CD4-positive, alpha-beta memory T cell (primary cell): ENCODE results near the gene TEAD1. TPM values are rescaled to one million over a fixed set of nuclear protein-coding genes. Genes with fewer than 3 reads are reported as not detected.
A peak's percentile ranks its signal among the peaks of the same experiment; 100 is the strongest.

ENCODE experiments used
- CTCF ChIA-PET: fragments of 350-600 bp; sonication (Branson Sonifier 250); formaldehyde crosslinking; loops from one replicate; lab custom pipeline; 2021; ENCODE audit warnings: inconsistent platforms; ENCODE audit not compliant: partially characterized antibody; lab: Charles Lee
- POLR2A ChIA-PET: fragments of 350-600 bp; sonication (Branson Sonifier 250); formaldehyde crosslinking; loops from one replicate; lab custom pipeline; 2021; ENCODE audit not compliant: partially characterized antibody; lab: Charles Lee
- DNase-seq, 5 donors: peaks; one replicate each; pipeline versions ENCODE4 v3.0.0 to v3.0.0-alpha.2; 2020 to 2022; ENCODE audit warnings: mixed read lengths in 1 of 5
- H3K27ac ChIP-seq: one replicate; pipeline ENCODE4 v1.7.0; 2013; ENCODE audit warnings: low read depth, low read length
- H3K27me3 ChIP-seq: 2 replicates; pipeline ENCODE4 v1.7.0; 2013; ENCODE audit warnings: mild to moderate bottlenecking, low read length, moderate library complexity; ENCODE audit not compliant: insufficient read depth
- H3K36me3 ChIP-seq: 2 replicates; pipeline ENCODE4 v1.7.0; 2013; ENCODE audit warnings: mild to moderate bottlenecking, low read length, moderate library complexity; ENCODE audit not compliant: insufficient read depth
- H3K4me1 ChIP-seq: 2 replicates; pipeline ENCODE4 v1.7.0; 2013; ENCODE audit warnings: mild to moderate bottlenecking, low read length, moderate library complexity; ENCODE audit not compliant: insufficient read depth
- H3K4me3 ChIP-seq, 2 donors: one replicate each; pipeline ENCODE4 v1.7.0; 2013; ENCODE audit warnings: low read length in 2 of 2, mild to moderate bottlenecking in 1 of 2
- H3K9me3 ChIP-seq, 2 donors: one replicate each; pipeline ENCODE4 v1.7.0; 2013; ENCODE audit warnings: low read length in 2 of 2, control low read depth in 1 of 2; ENCODE audit not compliant: control insufficient read depth in 1 of 2
- H3K27ac Mint-ChIP-seq, 7 donors: one replicate each; pipeline ENCODE4 v1.8.0; 2020 to 2021; ENCODE audit warnings: mixed read lengths in 7 of 7, mild to moderate bottlenecking in 6 of 7, inconsistent platforms in 3 of 7, moderate library complexity in 3 of 7
- H3K27me3 Mint-ChIP-seq, 2 donors: one replicate each; pipeline ENCODE4 v1.8.0; 2020 to 2021; ENCODE audit warnings: mixed read lengths in 2 of 2
- H3K36me3 Mint-ChIP-seq, 2 donors: one replicate each; pipeline ENCODE4 v1.8.0; 2020 to 2021; ENCODE audit warnings: mixed read lengths in 2 of 2, inconsistent platforms in 1 of 2, mild to moderate bottlenecking in 1 of 2
- H3K4me1 Mint-ChIP-seq, 4 donors: one replicate each; pipeline ENCODE4 v1.8.0; 2020 to 2021; ENCODE audit warnings: mixed read lengths in 4 of 4, mild to moderate bottlenecking in 1 of 4
- H3K4me3 Mint-ChIP-seq, 8 donors: one replicate each; pipeline ENCODE4 v1.8.0; 2020 to 2021; ENCODE audit warnings: mixed read lengths in 8 of 8, mild to moderate bottlenecking in 7 of 8, moderate library complexity in 6 of 8, inconsistent platforms in 3 of 8
- H3K9me3 Mint-ChIP-seq, 8 donors: one replicate each; pipeline ENCODE4 v1.8.0; 2020 to 2021; ENCODE audit warnings: mixed read lengths in 8 of 8, mild to moderate bottlenecking in 5 of 8, inconsistent platforms in 3 of 8, moderate library complexity in 1 of 8
- intact Hi-C: fragments of 100-400 bp; cut with micrococcal nuclease; formaldehyde crosslinking; loops from one replicate; pipeline ENCODE4 v1.15.1; 2023
- polyA plus RNA-seq, 2 donors: library from polyadenylated mRNA; unstranded; fragments of 300-500 nt; fragmentation: Illumina TruSeq; gene quantifications; one replicate each; pipeline ENCODE4 v1.2.3, GENCODE V29; 2021
- total RNA-seq, 2 experiments: library from RNA; stranded (reverse); gene quantifications; one replicate each; pipeline ENCODE4 v1.2.3, GENCODE V29; 2021

The TEAD1 gene
- total and polyA plus RNA-seq, 4 experiments from 2014 or later, result 0.15 to 1.1 (median 0.52) TPM; not detected in 1

GRCh38 chr11:12962306-12962705, 288.1 kb downstream of the TEAD1 start:
- Mint-ChIP-seq H3K27ac (no peak overlapping the region), H3K4me3 (no peak overlapping the region), H3K4me1 (no peaks in the 10 kb centered on the region), H3K9me3 (no peaks in the 10 kb centered on the region), H3K27me3 (peaks cover 16 to 18% of the 10 kb centered on the region in 2 donors), H3K36me3 (no peaks in the 10 kb centered on the region)
- Histone ChIP-seq H3K36me3 (no peaks in the 10 kb centered on the region), H3K27me3 (no peaks in the 10 kb centered on the region), H3K27ac (no peak overlapping the region), H3K9me3 (no peaks in the 10 kb centered on the region), H3K4me3 (no peak overlapping the region), H3K4me1 (no peaks in the 10 kb centered on the region)
- ChIA-PET CTCF (interaction anchor here (1.0 to 1.6 kb wide), 4 partner anchors 16 to 373 kb away, joined by 3 to 4 read pairs (median 4); no protein-coding TSS in a partner anchor), POLR2A (no interaction called here)
- intact Hi-C loops, result no loop called here
- no peak for DNase-seq

DNA sequence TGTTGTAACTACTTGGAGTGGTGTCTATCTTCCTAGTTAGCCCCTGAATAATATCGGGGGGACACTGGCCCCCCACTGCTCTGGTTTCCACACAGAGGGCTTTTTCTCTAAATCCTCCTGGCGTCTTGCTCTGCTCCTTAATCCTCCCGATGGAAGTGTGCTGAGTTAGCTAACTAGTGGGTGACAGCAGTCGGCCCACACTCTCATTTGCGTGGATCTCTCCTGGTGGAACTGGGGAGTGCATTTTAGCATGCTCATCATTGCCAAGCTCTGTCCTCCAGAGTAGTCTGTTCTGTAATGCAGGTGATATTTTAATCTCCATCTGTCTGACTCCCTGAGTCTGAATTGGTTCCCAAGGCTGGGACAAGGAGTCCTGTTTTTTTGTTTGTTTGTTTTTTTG, 288.8 kb downstream of the TEAD1 start:
- Mint-ChIP-seq H3K4me3 (no peak overlapping the region), H3K27ac (no peak overlapping the region), H3K27me3 (peaks cover 18 to 21% of the 10 kb centered on the region in 2 donors), H3K36me3 (no peaks in the 10 kb centered on the region), H3K9me3 (no peaks in the 10 kb centered on the region), H3K4me1 (no peaks in the 10 kb centered on the region)
- CTCF ChIA-PET, result interaction anchor here (0.9 to 3.5 kb wide), 9 partner anchors 11 to 396 kb away, joined by 3 to 21 read pairs (median 3); no protein-coding TSS in a partner anchor
- DNase-seq, result no peak
- intact Hi-C loops, result no loop called here
- H3K27ac ChIP-seq, result no peak overlapping the region
- no peaks in the 10 kb centered on the region for H3K9me3 ChIP-seq
- POLR2A ChIA-PET, result no interaction called here
- no peaks in the 10 kb centered on the region for H3K27me3 ChIP-seq
- no peak overlapping the region for H3K4me3 ChIP-seq
- H3K36me3 ChIP-seq, result no peaks in the 10 kb centered on the region
- H3K4me1 ChIP-seq, result no peaks in the 10 kb centered on the region

GRCh38 chr11:12963792-12964536, 289.7 kb downstream of the TEAD1 start:
- H3K36me3 ChIP-seq, result no peaks in the 10 kb centered on the region
- no peaks in the 10 kb centered on the region for H3K4me1 Mint-ChIP-seq
- H3K4me1 ChIP-seq, result no peaks in the 10 kb centered on the region
- peaks cover 18 to 21% of the 10 kb centered on the region in 2 donors for H3K27me3 Mint-ChIP-seq
- H3K4me3 Mint-ChIP-seq, result no peak overlapping the region
- CTCF ChIA-PET, result interaction anchor here (0.6 to 3.5 kb wide), 21 partner anchors 10 to 502 kb away, joined by 3 to 21 read pairs (median 3); no protein-coding TSS in a partner anchor
- H3K27ac ChIP-seq, result no peak overlapping the region
- POLR2A ChIA-PET, result no interaction called here
- DNase-seq, result peak; percentile 41 to 60 (median 52)
- peak overlapping the region in 1 of 7 donors; percentile 31 for H3K27ac Mint-ChIP-seq
- no peak overlapping the region for H3K4me3 ChIP-seq
- no peaks in the 10 kb centered on the region for H3K9me3 Mint-ChIP-seq
- no peaks in the 10 kb centered on the region for H3K9me3 ChIP-seq
- no peaks in the 10 kb centered on the region for H3K36me3 Mint-ChIP-seq
- intact Hi-C loops, result loop anchor here (1.0 to 2.0 kb wide), 5 partner anchors 219 to 633 kb away; no protein-coding TSS in a partner anchor
- H3K27me3 ChIP-seq, result no peaks in the 10 kb centered on the region

- no peaks in the 10 kb centered on the region for H3K9me3 ChIP-seq
- H3K27ac ChIP-seq, result no peak overlapping the region
- Mint-ChIP-seq H3K36me3 (no peaks in the 10 kb centered on the region), H3K9me3 (no peaks in the 10 kb centered on the region), H3K27me3 (peaks cover 20 to 21% of the 10 kb centered on the region in 2 donors), H3K4me1 (no peaks in the 10 kb centered on the region), H3K27ac (no peak overlapping the region), H3K4me3 (no peak overlapping the region)
- H3K4me1 ChIP-seq, result no peaks in the 10 kb centered on the region
- no peak overlapping the region for H3K4me3 ChIP-seq
- intact Hi-C loops, result loop anchor here (1.0 to 2.0 kb wide), 5 partner anchors 218 to 633 kb away; no protein-coding TSS in a partner anchor
- DNase-seq, result no peak
- ChIA-PET CTCF (interaction anchor here (1.1 to 3.5 kb wide), 14 partner anchors 9 to 672 kb away, joined by 3 to 21 read pairs (median 3); no protein-coding TSS in a partner anchor), POLR2A (no interaction called here)
- no peaks in the 10 kb centered on the region for H3K36me3 ChIP-seq
- no peaks in the 10 kb centered on the region for H3K27me3 ChIP-seq
Observed at GRCh38 chr11:12964650-12965049, 290.4 kb downstream of the TEAD1 start.

DNA sequence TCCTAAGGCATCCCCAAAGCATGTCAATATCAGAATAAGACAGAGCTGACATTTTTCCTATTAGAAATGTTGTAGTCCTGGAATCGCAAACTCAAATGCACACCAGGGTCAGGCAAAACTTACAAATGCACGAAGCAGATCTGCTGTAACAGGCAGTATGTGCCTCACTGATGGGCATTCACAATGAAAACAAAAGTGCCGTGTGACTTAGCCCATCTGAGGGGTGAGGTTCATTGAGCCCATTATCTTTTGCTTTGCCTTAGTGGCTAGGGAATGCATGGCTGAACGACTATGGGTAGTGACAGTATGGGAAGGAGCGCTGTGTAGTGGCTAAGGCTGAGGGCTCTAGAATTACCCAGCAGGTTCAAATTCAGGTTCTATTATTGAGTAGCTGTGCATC, 291.8 kb downstream of the TEAD1 start:
- no peak for DNase-seq
- Histone ChIP-seq H3K27ac (no peak overlapping the region), H3K36me3 (no peaks in the 10 kb centered on the region), H3K4me3 (no peak overlapping the region), H3K4me1 (no peaks in the 10 kb centered on the region), H3K27me3 (no peaks in the 10 kb centered on the region), H3K9me3 (no peaks in the 10 kb centered on the region)
- Mint-ChIP-seq H3K4me3 (no peak overlapping the region), H3K27ac (no peak overlapping the region), H3K9me3 (peaks cover 0 to 1% (median 0%) of the 10 kb centered on the region in 8 donors), H3K4me1 (no peaks in the 10 kb centered on the region), H3K27me3 (peaks cover 21 to 23% of the 10 kb centered on the region in 2 donors), H3K36me3 (no peaks in the 10 kb centered on the region)
- CTCF ChIA-PET, result interaction anchor here (1.0 to 3.5 kb wide), 8 partner anchors 8 to 673 kb away, joined by 3 to 21 read pairs (median 3); no protein-coding TSS in a partner anchor
- POLR2A ChIA-PET, result no interaction called here
- intact Hi-C loops, result no loop called here

- H3K4me3 ChIP-seq, result no peak overlapping the region
- no peak overlapping the region for H3K27ac ChIP-seq
- Mint-ChIP-seq H3K9me3 (peaks cover 0 to 1% (median 0%) of the 10 kb centered on the region in 8 donors), H3K27ac (no peak overlapping the region), H3K36me3 (no peaks in the 10 kb centered on the region), H3K4me1 (no peaks in the 10 kb centered on the region), H3K4me3 (no peak overlapping the region), H3K27me3 (peaks cover 18 to 20% of the 10 kb centered on the region in 2 donors)
- no peaks in the 10 kb centered on the region for H3K27me3 ChIP-seq
- no peak for DNase-seq
- no peaks in the 10 kb centered on the region for H3K36me3 ChIP-seq
- H3K4me1 ChIP-seq, result no peaks in the 10 kb centered on the region
- no peaks in the 10 kb centered on the region for H3K9me3 ChIP-seq
- ChIA-PET POLR2A (no interaction called here), CTCF (no interaction called here)
- intact Hi-C loops, result no loop called here
Observed at GRCh38 chr11:12968101-12968500, 293.9 kb downstream of the TEAD1 start.

- H3K27me3 ChIP-seq, result no peaks in the 10 kb centered on the region
- no peaks in the 10 kb centered on the region for H3K36me3 Mint-ChIP-seq
- intact Hi-C loops, result no loop called here
- H3K4me3 ChIP-seq, result no peak overlapping the region
- H3K4me1 ChIP-seq, result no peaks in the 10 kb centered on the region
- H3K27me3 Mint-ChIP-seq, result peaks cover 16 to 18% of the 10 kb centered on the region in 2 donors
- no peaks in the 10 kb centered on the region for H3K4me1 Mint-ChIP-seq
- H3K4me3 Mint-ChIP-seq, result no peak overlapping the region
- H3K27ac Mint-ChIP-seq, result no peak overlapping the region
- CTCF ChIA-PET, result no interaction called here
- peaks cover 0 to 1% (median 0%) of the 10 kb centered on the region in 8 donors for H3K9me3 Mint-ChIP-seq
- no peaks in the 10 kb centered on the region for H3K9me3 ChIP-seq
- no peaks in the 10 kb centered on the region for H3K36me3 ChIP-seq
- DNase-seq, result no peak
- H3K27ac ChIP-seq, result no peak overlapping the region
- POLR2A ChIA-PET, result no interaction called here
Observed at GRCh38 chr11:12968826-12969225, 294.6 kb downstream of the TEAD1 start.
